NCI-H748 treated with DMSO at 0.1 percent for 48 hours (cell line): ENCODE measurements around the gene RAB38.

ENCODE experiments used
- DNase-seq: peaks from one replicate; lab custom pipeline; 2025; lab: John Stamatoyannopoulos, UW

Gene RAB38

GRCh38 chr11:88169881-88170280 is 5.4 kb downstream of the RAB38 start:
- no peak for DNase-seq

GRCh38 chr11:88169471-88169870 is 5.8 kb downstream of the RAB38 start:
- DNase-seq, result no peak

GRCh38 chr11:88167853-88168252 is 7.4 kb downstream of the RAB38 start:
- no peak for DNase-seq

DNA sequence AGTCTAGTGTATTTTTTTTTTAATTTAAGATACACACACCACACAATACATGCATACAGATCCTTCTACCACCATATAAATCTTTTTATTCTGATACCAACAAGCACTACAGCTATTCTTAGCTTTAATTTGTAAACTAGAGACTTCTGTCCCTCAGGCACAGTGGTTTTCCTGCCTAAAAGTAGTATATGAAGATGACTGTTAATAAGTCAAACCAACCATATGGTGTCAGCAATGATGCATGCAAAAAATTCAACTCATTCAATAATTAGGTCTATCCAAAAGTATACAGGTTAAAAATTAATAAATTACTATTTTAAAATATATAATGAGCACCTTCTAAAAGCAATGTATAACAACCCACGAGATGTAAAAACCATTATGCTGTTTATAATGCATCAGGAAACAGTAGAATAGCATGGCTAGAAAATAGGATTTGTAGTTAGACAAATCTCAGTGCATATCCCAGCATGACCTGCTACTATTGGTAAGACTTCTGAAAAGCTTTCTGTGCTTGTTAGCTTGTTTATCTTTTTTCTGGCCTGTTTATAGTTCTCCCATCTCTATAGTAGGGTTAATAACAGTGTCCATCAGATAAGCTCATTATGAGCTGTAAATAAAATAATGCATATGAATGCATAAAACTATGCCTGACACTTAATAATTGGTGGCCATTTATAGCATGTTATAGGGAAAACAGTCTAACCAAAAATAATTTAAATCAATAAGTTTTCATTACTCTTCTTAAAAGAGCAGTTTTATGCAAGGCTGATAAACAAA is 10.2 kb downstream of the RAB38 start:
- no peak for DNase-seq

- DNase-seq, result no peak
Observed at GRCh38 chr11:88164320-88164719, 10.9 kb downstream of the RAB38 start.

- no peak for DNase-seq
Observed at GRCh38 chr11:88158081-88158480, 17.2 kb downstream of the RAB38 start.

DNA sequence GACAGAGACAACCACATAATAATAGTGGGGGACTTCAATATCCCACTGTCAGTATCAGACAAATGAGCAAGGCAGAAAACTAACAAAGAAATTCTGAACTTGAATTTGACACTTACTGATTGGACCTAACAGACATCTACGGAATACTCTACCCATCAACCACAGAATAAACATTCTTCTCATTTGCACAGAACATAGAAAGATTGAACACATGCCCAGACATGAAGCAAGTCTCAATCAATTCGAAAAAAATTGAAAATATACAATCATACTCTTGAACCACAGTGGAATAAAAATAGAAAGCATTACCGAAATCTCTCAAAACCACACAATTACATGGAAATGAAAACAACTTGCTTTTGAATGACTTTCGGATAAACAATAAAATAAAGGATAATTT is 17.9 kb downstream of the RAB38 start:
- no peak for DNase-seq

GRCh38 chr11:88152381-88152780 is 22.9 kb downstream of the RAB38 start:
- DNase-seq, result no peak

DNA sequence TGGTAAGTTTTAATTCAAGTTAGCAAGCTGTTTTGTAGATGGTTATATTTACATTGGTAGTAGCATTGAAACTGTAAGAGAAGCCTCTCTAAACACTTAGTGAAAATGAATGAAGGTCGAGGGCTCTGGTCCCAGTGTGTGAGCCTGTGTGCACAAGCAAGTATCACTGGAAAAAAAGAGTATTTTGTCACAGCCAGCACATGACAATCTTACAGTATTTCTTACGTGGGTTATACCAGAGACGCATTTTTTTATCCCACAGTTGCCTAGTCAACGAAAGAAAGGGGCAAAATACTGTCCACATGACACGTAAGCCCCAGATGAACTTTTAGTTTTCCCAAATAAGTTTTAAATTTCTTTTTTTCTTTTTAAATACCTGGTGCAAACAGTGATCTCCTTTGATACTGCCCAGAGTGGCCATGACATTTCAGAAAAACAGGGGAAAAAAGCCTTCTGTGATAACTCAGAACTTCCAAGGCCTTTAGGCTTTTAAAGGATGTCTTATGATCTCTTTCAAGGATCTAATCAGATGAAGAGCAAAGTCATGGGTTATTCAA is 23.5 kb downstream of the RAB38 start:
- no peak for DNase-seq

DNA sequence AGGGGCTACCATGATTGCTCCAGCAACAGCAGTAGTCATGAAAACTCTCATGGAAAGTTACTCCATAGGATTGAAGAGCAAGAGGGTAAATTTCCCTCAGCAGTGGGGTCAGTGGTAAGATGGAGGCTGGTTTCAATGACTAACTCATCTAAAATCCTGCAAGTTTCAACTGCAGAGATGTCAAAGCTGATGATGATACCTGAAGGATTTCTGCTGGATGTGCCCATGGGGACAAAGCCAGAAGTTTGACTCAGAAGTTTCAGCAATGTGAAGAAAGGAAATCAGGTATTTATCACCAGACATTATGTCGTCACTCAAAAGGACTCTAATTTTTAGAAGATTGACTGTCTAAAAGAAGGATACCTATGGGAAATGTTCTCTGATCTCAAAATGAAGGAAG is 29.1 kb downstream of the RAB38 start:
- no peak for DNase-seq

DNA sequence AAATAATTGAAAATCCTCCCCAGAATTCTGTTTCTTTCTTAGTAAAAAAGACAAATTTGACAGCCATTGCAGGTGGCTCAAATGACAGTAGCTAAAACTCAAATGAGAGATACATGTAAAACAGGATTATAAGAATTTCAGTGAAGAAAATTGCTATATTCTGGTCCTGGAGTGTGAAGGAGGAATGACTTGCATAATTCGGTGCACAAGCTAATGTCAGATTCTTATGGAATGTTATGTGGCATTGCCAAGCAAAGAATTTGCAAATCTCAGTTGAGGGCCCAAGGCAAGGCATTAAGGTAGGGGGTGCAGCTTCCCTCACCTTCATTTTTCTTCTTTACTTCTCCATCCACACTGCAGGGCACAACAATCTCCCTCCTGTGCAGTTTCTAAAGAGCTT is 35.4 kb downstream of the RAB38 start:
- no peak for DNase-seq

- no peak for DNase-seq
Observed at GRCh38 chr11:88131764-88132470, 43.3 kb downstream of the RAB38 start.

- DNase-seq, result no peak
Observed at GRCh38 chr11:88122956-88123355, 52.3 kb downstream of the RAB38 start.

- DNase-seq, result no peak
Observed at GRCh38 chr11:88119561-88119960, 55.7 kb downstream of the RAB38 start.

DNA sequence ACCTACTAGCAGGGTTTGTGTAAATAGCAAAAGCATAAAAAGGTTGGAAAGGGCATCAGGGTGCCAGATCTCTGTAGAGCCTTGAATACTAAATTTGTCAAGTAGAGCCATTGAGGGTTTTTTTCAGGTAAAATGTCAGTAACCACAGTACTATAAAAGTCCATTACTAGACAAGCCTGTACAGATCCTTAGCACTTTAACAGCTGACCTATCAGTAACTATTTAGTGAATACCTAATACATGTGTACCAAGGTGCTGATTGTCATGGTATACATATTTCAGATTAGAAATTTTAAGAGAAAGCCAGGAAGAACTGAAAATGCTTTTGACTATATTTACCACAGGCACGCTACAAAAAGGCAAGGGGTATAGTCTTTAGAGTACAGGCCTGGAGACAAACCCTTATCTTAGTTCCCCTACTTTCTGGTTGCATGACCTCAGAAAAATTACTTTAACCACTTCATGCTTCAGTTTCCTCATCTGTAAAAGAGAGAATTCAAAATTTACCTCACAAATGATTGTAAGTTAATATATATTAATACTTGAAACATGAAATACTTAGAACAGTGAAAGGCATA is 57.9 kb downstream of the RAB38 start:
- DNase-seq, result no peak

DNA sequence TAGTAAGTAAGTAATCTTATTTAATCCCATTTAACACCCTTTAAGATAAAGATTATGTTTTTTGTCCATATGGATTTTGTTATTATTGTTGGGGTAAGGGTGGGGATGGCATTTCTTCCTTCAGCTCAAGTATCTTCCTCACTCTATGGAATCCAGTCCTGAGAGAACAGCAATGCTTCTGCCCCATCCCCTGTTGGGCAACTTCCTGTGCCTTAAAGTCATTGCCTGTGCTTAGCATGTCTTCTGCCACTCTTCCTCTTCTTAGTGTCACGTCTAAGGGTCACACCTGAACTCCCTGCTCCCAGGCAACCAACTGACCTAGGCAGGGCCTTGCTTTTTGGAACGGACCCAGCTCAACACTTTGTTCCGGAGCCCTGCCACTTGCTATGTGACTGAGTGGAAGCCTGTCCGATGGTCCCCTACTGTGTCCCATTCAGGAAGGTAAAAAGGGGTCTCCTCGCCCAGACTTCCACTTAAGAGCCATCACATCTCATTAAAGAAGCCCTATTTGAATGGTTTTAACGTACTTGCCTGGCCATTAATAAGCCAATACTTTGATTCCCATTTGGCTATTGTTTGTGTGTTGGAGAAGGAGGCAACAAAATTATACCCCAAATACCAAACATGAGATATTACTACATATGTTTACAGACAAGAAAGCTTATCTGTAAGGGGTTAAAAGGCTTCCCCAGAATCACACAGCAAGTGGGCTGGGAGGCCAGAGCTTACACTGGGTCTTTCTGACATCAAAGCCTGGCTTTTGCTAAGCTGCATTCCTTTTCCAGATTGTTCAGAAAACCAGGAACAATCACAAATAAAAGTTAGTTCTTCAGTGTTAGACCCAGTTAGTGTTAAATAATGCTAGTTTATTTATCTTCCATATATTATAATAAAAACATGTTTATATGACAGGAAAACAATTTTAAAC is 59.2 kb downstream of the RAB38 start:
- no peak for DNase-seq

GRCh38 chr11:88114486-88115045 is 60.7 kb downstream of the RAB38 start:
- no peak for DNase-seq

GRCh38 chr11:88106666-88107065 is 68.6 kb downstream of the RAB38 start:
- DNase-seq, result no peak

- DNase-seq, result no peak
Observed at GRCh38 chr11:88105951-88106350, 69.3 kb downstream of the RAB38 start.

- no peak for DNase-seq
Observed at GRCh38 chr11:88105526-88105925, 69.7 kb downstream of the RAB38 start.

DNA sequence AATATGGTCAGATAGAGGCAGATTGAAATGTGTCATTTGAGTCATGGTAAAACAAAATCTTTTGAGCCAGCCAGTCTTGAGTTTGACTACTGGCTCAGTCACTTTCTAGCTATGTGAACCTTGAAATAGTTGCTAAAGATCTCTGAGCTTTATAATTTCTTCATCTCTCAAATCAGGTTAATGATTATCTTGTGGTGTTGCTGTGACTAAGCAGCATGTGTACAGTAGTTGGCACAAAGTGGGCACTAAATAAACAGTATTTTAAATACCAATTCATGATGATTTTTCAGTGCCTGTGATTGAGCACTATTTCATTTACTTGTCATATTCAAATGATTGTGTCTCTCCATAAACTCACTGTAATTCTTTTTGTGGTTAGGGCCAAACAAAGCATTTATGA is 70.8 kb downstream of the RAB38 start:
- DNase-seq, result no peak
